ENCODE results near the gene ZBTB6.
A peak's percentile ranks its signal among the peaks of the same experiment; 100 is the strongest.

The ZBTB6 gene

DNA sequence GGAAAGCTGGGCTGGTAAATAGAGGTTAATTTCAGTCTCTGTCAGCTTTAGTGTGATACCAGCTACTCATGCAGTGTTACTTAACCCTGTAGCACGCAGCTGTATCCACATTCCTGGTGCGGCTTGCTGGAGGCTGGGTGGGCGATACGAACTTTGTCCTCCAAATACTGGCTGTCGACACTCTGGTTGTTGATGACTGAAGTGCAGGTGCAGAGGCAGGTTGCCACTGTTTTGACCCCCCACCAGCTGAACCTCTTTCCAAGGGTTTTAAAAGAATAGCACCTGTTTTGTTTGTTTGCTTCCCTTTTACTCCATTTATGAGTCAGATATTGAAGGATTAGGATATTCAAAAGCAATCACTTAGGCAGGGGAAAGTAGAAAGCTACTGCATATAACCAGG is 23.3 kb upstream of the ZBTB6 start:
- Histone ChIP-seq H2BK120ac (ENCODE audit: low read depth, low read length) (no peak overlapping the region), H2BK12ac (ENCODE audit: low read length in 2 of 2) (no peak overlapping the region), H3K4me3 (ENCODE audit: insufficient read depth in 1 of 2, low read depth in 1 of 2, low read length in 2 of 2) (no peak overlapping the region), H2AK5ac (ENCODE audit: low read length, severe bottlenecking) (no peak overlapping the region), H3K36me3 (ENCODE audit: control insufficient read depth in 1 of 2, insufficient read depth in 2 of 2, low read depth in 1 of 2, low read length in 2 of 2) (peaks cover 11 to 26% of the 10 kb centered on the region in 2 experiments), H3K23ac (ENCODE audit: low read length in 2 of 2) (no peak overlapping the region), H3K4ac (ENCODE audit: low read depth in 1 of 2, low read length in 2 of 2) (no peak overlapping the region), H3K18ac (ENCODE audit: low read depth in 1 of 2, low read length in 2 of 2) (no peak overlapping the region), H3K4me1 (ENCODE audit: control insufficient read depth, insufficient read depth, low read depth, low read length) (peaks cover 2% of the 10 kb centered on the region), H3K79me1 (replicated peaks; ENCODE audit: low read length, poor library complexity, severe bottlenecking) (peaks cover 13% of the 10 kb centered on the region), H4K91ac (ENCODE audit: low read length) (no peak overlapping the region), H2BK15ac (ENCODE audit: low read depth, poor library complexity, severe bottlenecking) (no peak overlapping the region), H3K9me3 (ENCODE audit: control insufficient read depth, low read length) (no peaks in the 10 kb centered on the region), H3K9ac (ENCODE audit: low read length) (no peak overlapping the region), H3K4me2 (ENCODE audit: low read length, poor library complexity, severe bottlenecking) (no peak overlapping the region), H2AFZ (ENCODE audit: low read depth, low read length) (no peak overlapping the region), H3K27ac (ENCODE audit: low read length, poor library complexity, severe bottlenecking) (no peak overlapping the region), H3K14ac (ENCODE audit: low read length in 2 of 2) (no peak overlapping the region), H4K8ac (ENCODE audit: low read length) (no peak overlapping the region), H3K27me3 (ENCODE audit: control insufficient read depth in 1 of 2, insufficient read depth in 1 of 2, low read length in 2 of 2) (no peaks in the 10 kb centered on the region), H2BK5ac (ENCODE audit: low read depth, low read length, poor library complexity, severe bottlenecking) (no peak overlapping the region)
- WGBS, result 98% methylated on average over 5 of the region's 5 CpGs
- no peak for DNase-seq

DNA sequence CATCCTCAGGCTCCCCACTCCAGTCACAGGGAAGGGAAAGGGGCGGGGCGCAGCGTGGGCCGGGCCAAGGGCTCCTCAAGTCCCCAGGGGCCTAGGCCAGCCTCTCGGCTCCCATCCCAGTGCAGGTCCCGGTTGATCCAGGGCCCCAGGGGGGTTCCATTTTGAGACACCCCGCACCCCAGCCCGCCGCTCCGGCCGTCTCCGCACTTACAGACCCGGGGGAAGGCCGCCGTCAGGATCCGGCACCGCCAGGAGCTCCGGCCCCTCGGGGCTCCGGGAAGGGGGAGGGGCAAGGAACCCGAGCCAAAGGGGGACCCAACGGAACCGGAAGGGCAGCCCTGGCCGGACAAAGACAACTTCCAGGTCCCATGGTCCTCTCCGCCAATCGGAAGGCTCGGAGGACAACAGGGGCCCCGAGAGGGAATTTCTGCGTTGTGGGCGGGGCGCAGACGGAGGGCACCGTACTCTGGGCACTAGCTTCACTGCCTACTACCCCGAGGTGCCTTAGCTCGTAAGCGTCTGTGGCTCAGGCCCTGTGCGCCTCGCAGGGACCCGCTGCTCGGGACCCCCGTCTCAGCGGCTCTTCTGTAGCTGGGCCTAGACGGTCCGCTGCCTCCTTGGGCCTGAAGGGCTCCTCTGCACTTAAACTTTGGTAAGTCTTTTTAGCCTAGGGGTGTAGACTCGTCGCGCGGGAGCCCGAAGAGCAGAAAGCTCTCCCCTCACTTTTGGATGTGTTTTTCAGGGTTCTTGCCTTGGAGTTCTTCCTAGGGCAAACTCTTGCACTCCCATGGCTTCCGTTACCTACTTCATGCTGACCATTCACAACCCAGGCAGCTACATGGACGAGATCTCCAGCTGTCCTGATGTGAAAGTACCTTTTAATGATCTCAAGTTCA is 18.4 kb upstream of the ZBTB6 start, which contains the start of gene ZBTB26:
Gene ZBTB26 (minus strand): TSS at position 287 of the 896 bp plus-strand sequence. CDS start 11,578 bp downstream, outside the sequence.
- Histone ChIP-seq H3K36me3 (ENCODE audit: control insufficient read depth in 1 of 2, insufficient read depth in 2 of 2, low read depth in 1 of 2, low read length in 2 of 2) (peaks cover 2 to 4% of the 10 kb centered on the region in 2 experiments), H3K4me2 (ENCODE audit: low read length, poor library complexity, severe bottlenecking) (peak within 1 kb of the TSS; percentile 89), H3K4ac (ENCODE audit: low read depth in 1 of 2, low read length in 2 of 2) (peak within 1 kb of the TSS; percentile 91 to 94), H2AK5ac (ENCODE audit: low read length, severe bottlenecking) (peak within 1 kb of the TSS; percentile 41), H3K27ac (ENCODE audit: low read length, poor library complexity, severe bottlenecking) (peak within 1 kb of the TSS; percentile 97), H4K91ac (ENCODE audit: low read length) (peak within 1 kb of the TSS; percentile 83), H2BK120ac (ENCODE audit: low read depth, low read length) (peak within 1 kb of the TSS; percentile 99), H3K9ac (ENCODE audit: low read length) (peak within 1 kb of the TSS; percentile 93), H3K27me3 (ENCODE audit: control insufficient read depth in 1 of 2, insufficient read depth in 1 of 2, low read length in 2 of 2) (no peaks in the 10 kb centered on the region), H3K18ac (ENCODE audit: low read depth in 1 of 2, low read length in 2 of 2) (peak within 1 kb of the TSS; percentile 87 to 92), H3K14ac (ENCODE audit: low read length in 2 of 2) (peak within 1 kb of the TSS in 1 of 2 experiments; percentile 65), H3K4me1 (ENCODE audit: control insufficient read depth, insufficient read depth, low read depth, low read length) (peaks cover 2% of the 10 kb centered on the region), H3K9me3 (ENCODE audit: control insufficient read depth, low read length) (no peaks in the 10 kb centered on the region), H2BK15ac (ENCODE audit: low read depth, poor library complexity, severe bottlenecking) (peak within 1 kb of the TSS; percentile 93), H3K79me1 (replicated peaks; ENCODE audit: low read length, poor library complexity, severe bottlenecking) (peaks cover 11% of the 10 kb centered on the region), H2BK5ac (ENCODE audit: low read depth, low read length, poor library complexity, severe bottlenecking) (peak within 1 kb of the TSS; percentile 95), H2BK12ac (ENCODE audit: low read length in 2 of 2) (no peak within 1 kb of the TSS), H3K4me3 (ENCODE audit: insufficient read depth in 1 of 2, low read depth in 1 of 2, low read length in 2 of 2) (peak within 1 kb of the TSS; percentile 94), H3K23ac (ENCODE audit: low read length in 2 of 2) (peak within 1 kb of the TSS in 1 of 2 experiments; percentile 98), H2AFZ (ENCODE audit: low read depth, low read length) (peak within 1 kb of the TSS; percentile 96), H4K8ac (ENCODE audit: low read length) (peak within 1 kb of the TSS; percentile 94)
- 1% methylated on average over 50 of the region's 51 CpGs for WGBS
- peak; percentile 97 for DNase-seq

DNA sequence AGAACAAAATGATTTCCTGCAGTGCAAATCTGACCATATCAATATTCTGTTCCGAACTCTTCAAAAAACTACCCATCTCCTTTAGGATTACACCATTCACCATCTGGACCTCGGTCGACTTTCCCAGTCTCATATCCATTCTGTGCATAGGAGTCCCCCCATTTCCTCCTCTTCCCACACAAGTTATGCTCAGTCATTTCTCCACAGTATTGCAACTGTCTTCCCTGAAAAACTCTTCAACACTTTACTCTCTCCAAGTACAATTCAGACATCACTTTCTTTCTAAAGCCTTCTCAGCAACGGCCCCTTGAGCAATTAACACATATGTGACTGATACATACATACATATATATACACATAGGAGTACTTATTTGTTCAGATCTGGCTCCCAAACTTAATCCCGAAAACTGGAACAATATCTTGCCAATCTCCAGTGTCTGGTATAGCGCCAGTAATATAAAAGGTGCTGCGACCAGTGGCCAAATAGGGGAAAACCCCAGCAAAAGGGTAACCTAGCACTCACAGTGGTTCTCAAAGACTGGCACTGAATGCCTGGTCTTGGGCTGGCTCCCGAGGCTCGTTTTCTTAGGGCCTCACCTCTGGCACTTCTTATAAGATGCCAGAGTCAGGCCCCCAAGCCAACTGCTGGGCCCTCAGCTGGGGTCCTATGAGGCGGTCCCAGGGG is 17.6 kb upstream of the ZBTB6 start:
- H3K4ac ChIP-seq (ENCODE audit: low read depth in 1 of 2, low read length in 2 of 2), result peak overlapping the region; percentile 17 to 94
- H2BK15ac ChIP-seq (ENCODE audit: low read depth, poor library complexity, severe bottlenecking), result peak overlapping the region; percentile 93
- peaks cover 10% of the 10 kb centered on the region for H3K79me1 ChIP-seq (replicated peaks; ENCODE audit: low read length, poor library complexity, severe bottlenecking)
- H2BK120ac ChIP-seq (ENCODE audit: low read depth, low read length), result peak overlapping the region; percentile 99
- DNase-seq, result no peak
- peak overlapping the region; percentile 83 for H4K91ac ChIP-seq (ENCODE audit: low read length)
- peak overlapping the region; percentile 86 to 94 for H3K4me3 ChIP-seq (ENCODE audit: insufficient read depth in 1 of 2, low read depth in 1 of 2, low read length in 2 of 2)
- H2BK12ac ChIP-seq (ENCODE audit: low read length in 2 of 2), result no peak overlapping the region
- peak overlapping the region; percentile 95 for H2BK5ac ChIP-seq (ENCODE audit: low read depth, low read length, poor library complexity, severe bottlenecking)
- no peaks in the 10 kb centered on the region for H3K9me3 ChIP-seq (ENCODE audit: control insufficient read depth, low read length)
- H3K18ac ChIP-seq (ENCODE audit: low read depth in 1 of 2, low read length in 2 of 2), result peak overlapping the region; percentile 5 to 57
- H2AFZ ChIP-seq (ENCODE audit: low read depth, low read length), result no peak overlapping the region
- peak overlapping the region; percentile 93 for H3K9ac ChIP-seq (ENCODE audit: low read length)
- WGBS, result 30% methylated on average over 9 of the region's 10 CpGs
- peaks cover 2% of the 10 kb centered on the region for H3K4me1 ChIP-seq (ENCODE audit: control insufficient read depth, insufficient read depth, low read depth, low read length)
- peak overlapping the region in 1 of 2 experiments; percentile 59 for H3K23ac ChIP-seq (ENCODE audit: low read length in 2 of 2)
- H3K14ac ChIP-seq (ENCODE audit: low read length in 2 of 2), result no peak overlapping the region
- peak overlapping the region; percentile 89 for H3K4me2 ChIP-seq (ENCODE audit: low read length, poor library complexity, severe bottlenecking)
- H4K8ac ChIP-seq (ENCODE audit: low read length), result peak overlapping the region; percentile 94
- peak overlapping the region; percentile 34 for H3K27ac ChIP-seq (ENCODE audit: low read length, poor library complexity, severe bottlenecking)
- peak overlapping the region; percentile 41 for H2AK5ac ChIP-seq (ENCODE audit: low read length, severe bottlenecking)
- H3K27me3 ChIP-seq (ENCODE audit: control insufficient read depth in 1 of 2, insufficient read depth in 1 of 2, low read length in 2 of 2), result no peaks in the 10 kb centered on the region
- H3K36me3 ChIP-seq (ENCODE audit: control insufficient read depth in 1 of 2, insufficient read depth in 2 of 2, low read depth in 1 of 2, low read length in 2 of 2), result no peaks in the 10 kb centered on the region

All from mesenchymal stem cell (in vitro differentiated cells and primary cell).